Lower lobe of right lung (tissue), 2 donors: Measurements from ENCODE around the gene SBSN. TPM values are rescaled to one million over a fixed set of nuclear protein-coding genes. Genes with fewer than 3 reads are reported as not detected.

Source experiments
- ATAC-seq, 2 donors: fragments of 200-7000 bp; cut with Tn5 transposase; one replicate each; pipeline ENCODE4 v1.9.1; 2020 to 2022; ENCODE audit warnings: mild to moderate bottlenecking in 2 of 2, moderate library complexity in 2 of 2
- DNase-seq: peaks from one replicate; pipeline ENCODE4 v3.0.0-alpha.2; 2020
- H3K27ac ChIP-seq: fragments of 200-600 bp; one replicate; pipeline ENCODE4 v1.8.0; 2022
- H3K27me3 ChIP-seq: fragments of 200-600 bp; one replicate; pipeline ENCODE4 v1.8.0; 2022; ENCODE audit warnings: low read depth
- H3K36me3 ChIP-seq: fragments of 200-600 bp; one replicate; pipeline ENCODE4 v1.8.0; 2022; ENCODE audit warnings: mild to moderate bottlenecking
- H3K4me1 ChIP-seq: fragments of 200-600 bp; one replicate; pipeline ENCODE4 v1.8.0; 2022
- H3K4me3 ChIP-seq: fragments of 200-600 bp; one replicate; pipeline ENCODE4 v1.8.0; 2022; ENCODE audit warnings: mild to moderate bottlenecking
- H3K9me3 ChIP-seq: fragments of 200-600 bp; one replicate; pipeline ENCODE4 v1.8.0; 2022
- CTCF ChIP-seq: fragments of 200-600 bp; IDR thresholded peaks from one replicate; pipeline ENCODE4 v1.8.0; 2022; ENCODE audit warnings: antibody characterized with exemption, mild to moderate bottlenecking
- intact Hi-C: fragments of 100-400 bp; cut with DNase I; formaldehyde crosslinking; loops from one replicate; pipeline ENCODE4 v1.11.0; 2022
- long read RNA-seq: library from polyadenylated mRNA; unstranded; transcript quantifications from one replicate; pipeline ENCODE4 v2.0.0, GENCODE V29; 2021
- total RNA-seq: library from RNA; stranded (reverse); fragmentation: NEBNext Ultra II Directional; extraction: Animal tissue kit (Norgen Biotek cat#: 25700); gene quantifications from one replicate; pipeline ENCODE4 v1.2.1, GENCODE V29; 2021
- donor health status: DM: no; HTN: yes; CAD: no; lungs with severe emphysema.

Gene SBSN
- total RNA-seq = not detected
- long read RNA-seq = 0 reads

- TF ChIP-seq CTCF = no peak
These were observed at the start of gene SBSN for GRCh38 chr19:35528218-35529038. SBSN (minus strand) TSS chr19:35528311; CDS start chr19:35528281, 30 bp downstream.

GRCh38 chr19:35571406-35571965 lies 43.4 kb upstream of the SBSN start:
- H3K4me1 ChIP-seq = no peaks in the 10 kb centered on the region
- TF ChIP-seq CTCF = no peak
- H3K27me3 ChIP-seq = peaks cover 11% of the 10 kb centered on the region
- H3K4me3 ChIP-seq = no peak overlapping the region
- ATAC-seq (no peak), DNase-seq (no peak)
- peaks cover 11% of the 10 kb centered on the region for H3K9me3 ChIP-seq
- intact Hi-C loops = no loop called here
- H3K27ac ChIP-seq = no peak overlapping the region
- H3K36me3 ChIP-seq = no peaks in the 10 kb centered on the region

More at GRCh38 chr19:35528218-35529038, at the start of gene SBSN:
- ATAC-seq = no peak
- H3K4me1 ChIP-seq = peaks cover 3% of the 10 kb centered on the region
- no peak within 1 kb of the TSS for H3K4me3 ChIP-seq
- intact Hi-C loops = no loop called here
- DNase-seq = no peak
- peaks cover 68% of the 10 kb centered on the region for H3K27me3 ChIP-seq
- no peaks in the 10 kb centered on the region for H3K9me3 ChIP-seq
- H3K27ac ChIP-seq = no peak within 1 kb of the TSS
- H3K36me3 ChIP-seq = no peaks in the 10 kb centered on the region

- no peak for TF ChIP-seq CTCF
- peaks cover 11% of the 10 kb centered on the region for H3K27me3 ChIP-seq
- H3K4me1 ChIP-seq = no peaks in the 10 kb centered on the region
- H3K27ac ChIP-seq = no peak overlapping the region
- H3K36me3 ChIP-seq = no peaks in the 10 kb centered on the region
- H3K4me3 ChIP-seq = no peak overlapping the region
- DNase-seq = no peak
- intact Hi-C loops = no loop called here
- ATAC-seq = no peak
- H3K9me3 ChIP-seq = no peaks in the 10 kb centered on the region
These were observed 41.2 kb upstream of the SBSN start for GRCh38 chr19:35569281-35569781.

GRCh38 chr19:35566738-35567137 lies 38.6 kb upstream of the SBSN start:
- DNase-seq (no peak), ATAC-seq (no peak)
- intact Hi-C loops = no loop called here
- no peaks in the 10 kb centered on the region for H3K4me1 ChIP-seq
- no peaks in the 10 kb centered on the region for H3K36me3 ChIP-seq
- H3K27me3 ChIP-seq = peaks cover 17% of the 10 kb centered on the region
- H3K4me3 ChIP-seq = no peak overlapping the region
- no peak for TF ChIP-seq CTCF
- H3K27ac ChIP-seq = no peak overlapping the region
- no peaks in the 10 kb centered on the region for H3K9me3 ChIP-seq

GRCh38 chr19:35565016-35565856 lies 37.1 kb upstream of the SBSN start:
- Histone ChIP-seq H3K9me3 (no peaks in the 10 kb centered on the region), H3K4me3 (no peak overlapping the region), H3K4me1 (no peaks in the 10 kb centered on the region), H3K36me3 (no peaks in the 10 kb centered on the region), H3K27ac (no peak overlapping the region), H3K27me3 (peaks cover 18% of the 10 kb centered on the region)
- no peak for ATAC-seq
- intact Hi-C loops = no loop called here
- TF ChIP-seq CTCF = no peak
- no peak for DNase-seq
